HG02938 (cell line): ENCODE measurements around the gene GOLGA6D.
"Not testable (repeated sequence)": the region's sequence is repeated elsewhere in the genome, so short reads cannot be mapped to it uniquely, and the experiment has no call there.

Source experiments
- ATAC-seq: cut with Tn5 transposase; IDR thresholded peaks from one replicate; pipeline ENCODE4 v1.9.1; 2021; ENCODE audit warnings: mild to moderate bottlenecking, moderate library complexity; ENCODE audit not compliant: unreplicated experiment

GOLGA6D gene

GRCh38 chr15:75328493-75329314 lies 46.1 kb downstream of the GOLGA6D start:
- ATAC-seq = no peak

- ATAC-seq = no peak
These were observed 46.9 kb downstream of the GOLGA6D start for GRCh38 chr15:75329571-75329970.

GRCh38 chr15:75332093-75332492 lies 49.5 kb downstream of the GOLGA6D start:
- ATAC-seq = not testable (repeated sequence)

- not testable (repeated sequence) for ATAC-seq
These were observed 51.2 kb downstream of the GOLGA6D start for GRCh38 chr15:75333654-75334419.

GRCh38 chr15:75335313-75335704 lies 52.7 kb downstream of the GOLGA6D start:
- ATAC-seq = no peak

- ATAC-seq = no peak
These were observed 53.2 kb downstream of the GOLGA6D start, which contains the start of gene COMMD4 for GRCh38 chr15:75335705-75336355. Gene COMMD4 (plus strand): TSS chr15:75336063. CDS start chr15:75336090, 27 bp downstream.

GRCh38 chr15:75338661-75339240 lies 56.1 kb downstream of the GOLGA6D start:
- no peak for ATAC-seq

GRCh38 chr15:75339531-75340240 lies 57.1 kb downstream of the GOLGA6D start:
- no peak for ATAC-seq

- ATAC-seq = no peak
These were observed 59.6 kb downstream of the GOLGA6D start for GRCh38 chr15:75342221-75342620.

GRCh38 chr15:75343953-75344352 lies 61.3 kb downstream of the GOLGA6D start:
- ATAC-seq = not testable (repeated sequence)
